HepG2 (cell line): ENCODE measurements around the gene STAMBPL1.

Experiments
- CEBPG ChIP-seq: IDR thresholded peaks from 2 replicates; pipeline ENCODE4 v1.6.1; 2016
- FOXK2 ChIP-seq: fragments of 450-650 bp; IDR thresholded peaks from 2 replicates; pipeline ENCODE4 v1.6.1; 2016
- NCOA1 ChIP-seq: sonication (generic); formaldehyde crosslinking; IDR thresholded peaks from 2 replicates; pipeline ENCODE4 v1.9.0; 2021; ENCODE audit warnings: missing genetic modification reagents
- POLR2A ChIP-seq, 2 experiments: IDR thresholded peaks; 2 replicates each; pipeline ENCODE4 v1.6.1; 2011; ENCODE audit warnings: low read depth in 2 of 2, low read length in 2 of 2, mild to moderate bottlenecking in 1 of 2, moderate library complexity in 1 of 2; ENCODE audit not compliant: insufficient read depth in 1 of 2
- RBAK ChIP-seq: sonication (generic); formaldehyde crosslinking; IDR thresholded peaks from 2 replicates; pipeline ENCODE4 v1.5.1; 2020; ENCODE audit warnings: mild to moderate bottlenecking, missing genetic modification reagents
- ZBTB38 ChIP-seq: sonication (generic); formaldehyde crosslinking; IDR thresholded peaks from 2 replicates; pipeline ENCODE4 v1.5.1; 2020; ENCODE audit warnings: mild to moderate bottlenecking, missing genetic modification reagents
- ZBTB7B ChIP-seq: sonication (generic); formaldehyde crosslinking; IDR thresholded peaks from 2 replicates; pipeline ENCODE4 v1.4.0; 2020; ENCODE audit warnings: missing genetic modification reagents
- TF ChIP-seq, protein P1 (sequence below): sonication (generic); formaldehyde crosslinking; IDR thresholded peaks from 2 replicates; pipeline ENCODE4 v1.5.0; 2020; ENCODE audit warnings: mild to moderate bottlenecking, missing genetic modification reagents, moderate library complexity
- TF ChIP-seq, protein P2 (sequence below): IDR thresholded peaks from 2 replicates; pipeline ENCODE4 v1.6.1; 2016; ENCODE audit warnings: missing biosample characterization, missing genetic modification reagents, low read depth
- TF ChIP-seq, protein P3 (sequence below), 2 experiments: sonication (generic) in 1 of 2; formaldehyde crosslinking in 1 of 2; IDR thresholded peaks; 2 replicates each; pipeline versions ENCODE4 v1.5.1 to v1.6.1; 2011 to 2020; ENCODE audit warnings: borderline replicate concordance in 1 of 2, low read depth in 1 of 2, low read length in 1 of 2, mild to moderate bottlenecking in 1 of 2, missing genetic modification reagents in 1 of 2, moderate library complexity in 1 of 2

DNA sequence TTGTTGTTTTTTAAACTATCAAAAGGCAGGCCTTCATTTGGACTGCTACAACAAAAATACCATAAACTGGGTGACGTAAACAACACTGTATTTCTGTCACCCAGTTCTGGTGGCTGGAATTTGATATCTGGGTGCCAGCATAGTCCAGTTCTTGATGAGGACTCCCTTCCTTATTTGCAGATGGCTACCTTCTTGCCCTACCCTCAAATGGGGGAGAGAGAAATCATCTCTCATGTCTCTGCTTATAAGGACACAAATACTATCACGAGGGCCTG lies 47.3 kb downstream of the STAMBPL1 start:
- TF ChIP-seq CEBPG (CRISPR knock-in tag): no peak
- TF ChIP-seq POLR2A (IDR thresholded peaks at IDR 0.05; ENCODE audit: insufficient read depth in 1 of 2, low read depth in 2 of 2, low read length in 2 of 2): no peak
- TF ChIP-seq, protein P1, sequence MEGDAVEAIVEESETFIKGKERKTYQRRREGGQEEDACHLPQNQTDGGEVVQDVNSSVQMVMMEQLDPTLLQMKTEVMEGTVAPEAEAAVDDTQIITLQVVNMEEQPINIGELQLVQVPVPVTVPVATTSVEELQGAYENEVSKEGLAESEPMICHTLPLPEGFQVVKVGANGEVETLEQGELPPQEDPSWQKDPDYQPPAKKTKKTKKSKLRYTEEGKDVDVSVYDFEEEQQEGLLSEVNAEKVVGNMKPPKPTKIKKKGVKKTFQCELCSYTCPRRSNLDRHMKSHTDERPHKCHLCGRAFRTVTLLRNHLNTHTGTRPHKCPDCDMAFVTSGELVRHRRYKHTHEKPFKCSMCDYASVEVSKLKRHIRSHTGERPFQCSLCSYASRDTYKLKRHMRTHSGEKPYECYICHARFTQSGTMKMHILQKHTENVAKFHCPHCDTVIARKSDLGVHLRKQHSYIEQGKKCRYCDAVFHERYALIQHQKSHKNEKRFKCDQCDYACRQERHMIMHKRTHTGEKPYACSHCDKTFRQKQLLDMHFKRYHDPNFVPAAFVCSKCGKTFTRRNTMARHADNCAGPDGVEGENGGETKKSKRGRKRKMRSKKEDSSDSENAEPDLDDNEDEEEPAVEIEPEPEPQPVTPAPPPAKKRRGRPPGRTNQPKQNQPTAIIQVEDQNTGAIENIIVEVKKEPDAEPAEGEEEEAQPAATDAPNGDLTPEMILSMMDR (CRISPR knock-in tag): no peak
- TF ChIP-seq RBAK (CRISPR knock-in tag): no peak
- no peak for TF ChIP-seq NCOA1 (CRISPR knock-in tag)
- TF ChIP-seq, protein P2, sequence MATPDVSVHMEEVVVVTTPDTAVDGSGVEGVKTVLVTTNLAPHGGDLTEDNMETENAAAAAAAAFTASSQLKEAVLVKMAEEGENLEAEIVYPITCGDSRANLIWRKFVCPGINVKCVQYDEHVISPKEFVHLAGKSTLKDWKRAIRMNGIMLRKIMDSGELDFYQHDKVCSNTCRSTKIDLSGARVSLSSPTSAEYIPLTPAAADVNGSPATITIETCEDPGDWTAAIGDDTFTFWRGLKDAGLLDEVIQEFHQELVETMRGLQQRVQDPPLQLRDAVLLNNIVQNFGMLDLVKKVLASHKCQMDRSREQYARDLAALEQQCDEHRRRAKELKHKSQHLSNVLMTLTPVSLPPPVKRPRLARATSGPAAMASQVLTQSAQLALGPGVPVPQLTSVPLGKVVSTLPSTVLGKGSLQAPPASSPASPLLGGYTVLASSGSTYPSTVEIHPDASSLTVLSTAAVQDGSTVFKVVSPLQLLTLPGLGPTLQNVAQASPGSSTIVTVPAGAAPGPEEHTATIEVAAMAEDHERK (CRISPR knock-in tag): no peak
- no peak for TF ChIP-seq ZBTB38
- TF ChIP-seq ZBTB7B (CRISPR knock-in tag): no peak
- TF ChIP-seq, protein P3, sequence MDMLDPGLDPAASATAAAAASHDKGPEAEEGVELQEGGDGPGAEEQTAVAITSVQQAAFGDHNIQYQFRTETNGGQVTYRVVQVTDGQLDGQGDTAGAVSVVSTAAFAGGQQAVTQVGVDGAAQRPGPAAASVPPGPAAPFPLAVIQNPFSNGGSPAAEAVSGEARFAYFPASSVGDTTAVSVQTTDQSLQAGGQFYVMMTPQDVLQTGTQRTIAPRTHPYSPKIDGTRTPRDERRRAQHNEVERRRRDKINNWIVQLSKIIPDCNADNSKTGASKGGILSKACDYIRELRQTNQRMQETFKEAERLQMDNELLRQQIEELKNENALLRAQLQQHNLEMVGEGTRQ (IDR thresholded peaks at IDR 0.05; ENCODE audit: low read depth, low read length): no peak
- TF ChIP-seq, protein P3 (CRISPR knock-in tag; IDR thresholded peaks at IDR 0.05; ENCODE audit: borderline replicate concordance): no peak
- no peak for TF ChIP-seq FOXK2
